TTC549 (cell line): ENCODE results near the gene TAGAP.

Experiments used
- FAIRE-seq: peaks from 2 replicates; lab custom pipeline; 2012; peaks lifted over from hg19 to GRCh38; lab: Jason Lieb, UNC

Gene TAGAP

GRCh38 chr6:159044899-159045727 is at the start of gene TAGAP:
TAGAP (minus strand) TSS chr6:159044991; CDS start chr6:159044146, 845 bp downstream.
- no peak for FAIRE-seq

- FAIRE-seq: no peak
These were observed 49.0 kb upstream of the TAGAP start for GRCh38 chr6:159093609-159094443.

GRCh38 chr6:159092631-159093030 is 47.8 kb upstream of the TAGAP start:
- FAIRE-seq: no peak

- no peak for FAIRE-seq
These were observed 46.0 kb upstream of the TAGAP start for GRCh38 chr6:159090530-159091480.

GRCh38 chr6:159089909-159090308 is 45.1 kb upstream of the TAGAP start:
- FAIRE-seq: no peak

GRCh38 chr6:159089443-159089842 is 44.7 kb upstream of the TAGAP start:
- FAIRE-seq: no peak

GRCh38 chr6:159086033-159086618 is 41.3 kb upstream of the TAGAP start:
- no peak for FAIRE-seq

GRCh38 chr6:159085396-159085895 is 40.7 kb upstream of the TAGAP start:
- FAIRE-seq: no peak

GRCh38 chr6:159084493-159085091 is 39.8 kb upstream of the TAGAP start:
- peak; percentile 40 for FAIRE-seq

GRCh38 chr6:159083146-159083545 is 38.4 kb upstream of the TAGAP start:
- no peak for FAIRE-seq

- FAIRE-seq: no peak
These were observed 37.4 kb upstream of the TAGAP start for GRCh38 chr6:159082039-159082815.

GRCh38 chr6:159080217-159080976 is 35.6 kb upstream of the TAGAP start:
- FAIRE-seq: no peak

GRCh38 chr6:159079367-159079766 is 34.6 kb upstream of the TAGAP start:
- FAIRE-seq: no peak

- no peak for FAIRE-seq
These were observed 32.3 kb upstream of the TAGAP start for GRCh38 chr6:159077123-159077522.

- no peak for FAIRE-seq
These were observed 30.9 kb upstream of the TAGAP start for GRCh38 chr6:159075506-159076228.

GRCh38 chr6:159074876-159075275 is 30.1 kb upstream of the TAGAP start:
- no peak for FAIRE-seq

GRCh38 chr6:159074120-159074684 is 29.4 kb upstream of the TAGAP start:
- peak; percentile 75 for FAIRE-seq
